Ovary (tissue), 3 donors: ENCODE measurements around the gene LEF1.

ENCODE experiments used
- EP300 ChIP-seq: sonication (generic); formaldehyde crosslinking; IDR thresholded peaks from one replicate; pipeline ENCODE4 v1.6.1; 2017; ENCODE audit warnings: antibody characterized with exemption
- TF ChIP-seq, protein P1 (sequence below), 3 donors: fragments of 450-650 bp in 2 of 3; fragments of 200-600 bp in 1 of 3; IDR thresholded peaks; one replicate each; pipeline versions ENCODE4 v1.5.1 to v1.8.0; 2016 to 2022; ENCODE audit warnings: antibody characterized with exemption in 3 of 3, mild to moderate bottlenecking in 1 of 3
- donor health status: DM: no; HTN: no; CAD: no.

DNA sequence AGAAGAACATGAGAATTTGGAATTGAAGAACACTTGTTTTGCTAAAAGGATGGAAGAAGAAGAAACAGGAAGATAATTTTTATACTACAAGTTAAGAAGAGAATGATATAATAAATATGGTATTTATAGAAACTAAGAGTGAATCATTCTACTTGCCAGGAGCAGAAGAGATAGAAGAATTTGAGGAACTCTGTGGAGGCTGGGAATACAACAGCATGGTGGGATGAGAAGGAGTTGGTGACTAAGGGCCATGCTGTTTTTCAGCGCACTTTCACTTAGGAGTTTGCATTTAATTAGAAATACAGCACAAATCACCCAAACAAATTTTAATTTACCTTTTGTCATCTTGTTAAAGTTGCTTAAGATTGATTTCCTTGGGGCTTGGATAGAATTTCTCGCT, 158.6 kb downstream of the LEF1 start:
- TF ChIP-seq, protein P1, sequence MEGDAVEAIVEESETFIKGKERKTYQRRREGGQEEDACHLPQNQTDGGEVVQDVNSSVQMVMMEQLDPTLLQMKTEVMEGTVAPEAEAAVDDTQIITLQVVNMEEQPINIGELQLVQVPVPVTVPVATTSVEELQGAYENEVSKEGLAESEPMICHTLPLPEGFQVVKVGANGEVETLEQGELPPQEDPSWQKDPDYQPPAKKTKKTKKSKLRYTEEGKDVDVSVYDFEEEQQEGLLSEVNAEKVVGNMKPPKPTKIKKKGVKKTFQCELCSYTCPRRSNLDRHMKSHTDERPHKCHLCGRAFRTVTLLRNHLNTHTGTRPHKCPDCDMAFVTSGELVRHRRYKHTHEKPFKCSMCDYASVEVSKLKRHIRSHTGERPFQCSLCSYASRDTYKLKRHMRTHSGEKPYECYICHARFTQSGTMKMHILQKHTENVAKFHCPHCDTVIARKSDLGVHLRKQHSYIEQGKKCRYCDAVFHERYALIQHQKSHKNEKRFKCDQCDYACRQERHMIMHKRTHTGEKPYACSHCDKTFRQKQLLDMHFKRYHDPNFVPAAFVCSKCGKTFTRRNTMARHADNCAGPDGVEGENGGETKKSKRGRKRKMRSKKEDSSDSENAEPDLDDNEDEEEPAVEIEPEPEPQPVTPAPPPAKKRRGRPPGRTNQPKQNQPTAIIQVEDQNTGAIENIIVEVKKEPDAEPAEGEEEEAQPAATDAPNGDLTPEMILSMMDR (IDR thresholded peaks at IDR 0.05), result no peak
- TF ChIP-seq EP300, result no peak
